Lower leg skin (tissue), 4 donors: ENCODE measurements around the gene APBA3. TPM values are rescaled to one million over a fixed set of nuclear protein-coding genes. Genes with fewer than 3 reads are reported as not detected.

Source experiments
- DNase-seq, 2 donors: peaks; one replicate each; pipeline ENCODE4 v3.0.0-alpha.2; 2019; ENCODE audit warnings: low spot score in 2 of 2
- H3K4me3 ChIP-seq: fragments of 200-600 bp; sonication (generic); 2 replicates; pipeline ENCODE4 v1.5.1; 2017; ENCODE audit warnings: mild to moderate bottlenecking, low read depth; ENCODE audit not compliant: poor library complexity, severe bottlenecking
- CTCF ChIP-seq, 3 donors: fragments of 450-650 bp; IDR thresholded peaks; one replicate each; pipeline ENCODE4 v1.5.1; 2016; ENCODE audit warnings: antibody characterized with exemption in 3 of 3, mild to moderate bottlenecking in 3 of 3, moderate library complexity in 2 of 3
- POLR2A ChIP-seq, 2 donors: fragments of 450-650 bp; IDR thresholded peaks; one replicate each; pipeline ENCODE4 v1.6.1; 2016 to 2017; ENCODE audit warnings: antibody characterized with exemption in 2 of 2, mild to moderate bottlenecking in 1 of 2, moderate library complexity in 1 of 2
- WGBS, 2 donors: methylation state at CpG; one replicate each; pipeline ENCODE4 v1.1.5; 2018; 5-methylcytosine and 5-hydroxymethylcytosine counted together
- intact Hi-C: fragments of 100-400 bp; cut with DNase I; formaldehyde crosslinking; loops from one replicate; pipeline ENCODE4 v1.15.0; 2023; ENCODE audit warnings: low total_unique reads
- total RNA-seq, 4 donors: library from RNA; depleted of rRNA; stranded (reverse); fragments of >200 nt; gene quantifications; one replicate each; pipeline ENCODE4 v1.1.0, GENCODE V29; 2016

The APBA3 gene
- total RNA-seq, 4 donors from 2014 or later = 21.8 to 34.6 (median 31.8) TPM

DNA sequence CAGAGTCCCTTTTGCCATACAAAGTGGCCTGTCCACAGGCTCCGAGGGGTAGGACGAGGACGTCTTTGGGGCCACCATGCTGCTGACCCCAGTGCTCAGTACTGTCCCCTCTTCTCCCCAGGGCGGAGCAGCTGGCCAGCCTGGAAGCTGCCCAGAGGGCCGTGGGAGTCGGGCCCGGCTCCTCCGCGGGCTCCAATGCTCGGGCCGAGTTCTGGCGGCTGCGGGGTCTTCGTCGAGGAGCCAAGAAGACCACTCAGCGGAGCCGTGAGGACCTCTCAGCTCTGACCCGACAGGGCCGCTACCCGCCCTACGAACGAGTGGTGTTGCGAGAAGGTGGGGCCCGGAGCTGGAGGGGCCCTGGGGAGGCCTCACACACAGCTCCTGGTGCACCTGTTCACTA lies 21.1 kb downstream of the APBA3 start:
- TF ChIP-seq CTCF (IDR thresholded peaks at IDR 0.05) (no peak), POLR2A (IDR thresholded peaks at IDR 0.05) (no peak)

DNA sequence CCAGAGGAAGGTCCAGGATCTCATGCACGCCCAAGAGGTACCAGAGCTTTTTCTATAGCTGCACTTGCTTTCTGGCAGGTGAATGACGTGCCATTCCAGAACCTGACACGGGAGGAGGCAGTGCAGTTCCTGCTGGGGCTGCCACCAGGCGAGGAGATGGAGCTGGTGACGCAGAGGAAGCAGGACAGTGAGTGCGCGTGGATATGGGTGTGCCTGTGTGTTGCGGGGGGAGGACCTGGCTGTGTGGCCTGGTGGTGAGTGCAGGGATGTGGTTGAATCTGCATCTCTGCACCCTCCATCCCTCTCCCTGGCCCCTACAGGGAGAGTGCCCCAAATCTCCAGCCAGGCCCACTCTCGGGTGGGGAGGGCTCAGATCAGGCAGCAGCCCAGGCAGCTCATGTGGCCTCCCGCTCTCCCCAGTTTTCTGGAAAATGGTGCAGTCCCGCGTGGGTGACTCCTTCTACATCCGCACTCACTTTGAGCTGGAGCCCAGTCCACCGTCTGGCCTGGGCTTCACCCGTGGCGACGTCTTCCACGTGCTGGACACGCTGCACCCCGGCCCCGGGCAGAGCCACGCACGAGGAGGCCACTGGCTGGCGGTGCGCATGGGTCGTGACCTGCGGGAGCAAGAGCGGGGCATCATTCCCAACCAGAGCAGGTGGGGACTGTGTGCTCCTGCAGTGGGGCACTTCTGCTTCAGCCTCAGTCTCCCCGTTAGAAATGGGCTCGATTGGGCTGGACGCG lies 22.8 kb downstream of the APBA3 start:
- no peak overlapping the region for H3K4me3 ChIP-seq
- intact Hi-C loops = no loop called here
- TF ChIP-seq CTCF (IDR thresholded peaks at IDR 0.05) = no peak
- TF ChIP-seq POLR2A (IDR thresholded peaks at IDR 0.05) = no peak
- no peak for DNase-seq
- WGBS, 2 donors = 84 to 85% methylated on average over 32 of the region's 32 CpGs

More for the DNA sequence above, 21.1 kb downstream of the APBA3 start:
- 94 to 97% methylated on average over 16 to 20 of the region's 24 CpGs for WGBS, 2 donors
- no peak for DNase-seq
- H3K4me3 ChIP-seq = no peak overlapping the region
- intact Hi-C loops = no loop called here

DNA sequence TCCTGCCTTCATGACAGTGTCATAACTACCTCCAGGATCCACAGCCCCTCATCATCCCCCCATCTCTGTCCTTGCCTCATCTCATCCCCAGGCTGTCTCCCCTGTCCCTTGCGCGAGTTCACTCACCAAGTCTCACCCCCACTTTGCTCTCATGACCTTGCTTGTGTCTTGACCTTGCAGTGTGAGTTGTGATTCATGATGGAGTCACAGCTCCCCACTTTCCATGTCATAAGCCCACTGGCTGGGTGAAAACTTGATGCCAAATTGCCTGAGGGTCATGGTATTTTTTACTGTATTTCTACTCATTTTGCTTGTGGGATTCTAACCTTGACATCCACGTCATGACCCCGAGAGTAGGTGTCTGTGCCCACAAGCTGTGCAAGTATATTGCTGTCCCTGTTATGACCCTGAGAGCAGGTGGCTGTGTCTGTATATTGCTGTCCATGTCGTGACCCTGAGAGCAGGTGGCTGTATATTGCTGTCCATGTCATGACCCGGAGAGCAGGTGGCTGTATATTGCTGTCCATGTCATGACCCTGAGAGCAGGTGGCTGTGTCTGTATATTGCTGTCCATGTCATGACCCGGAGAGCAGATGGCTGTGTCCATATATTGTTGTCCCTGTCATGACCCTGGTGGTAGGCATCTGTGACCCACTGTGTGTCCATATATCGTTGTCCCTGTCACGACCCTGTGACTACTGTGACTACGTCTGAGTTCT lies 23.8 kb downstream of the APBA3 start:
- DNase-seq = no peak
- no peak overlapping the region for H3K4me3 ChIP-seq
- intact Hi-C loops = no loop called here
- 87 to 90% methylated on average over 10 of the region's 10 CpGs for WGBS, 2 donors
- no peak for TF ChIP-seq POLR2A (IDR thresholded peaks at IDR 0.05)
- TF ChIP-seq CTCF (IDR thresholded peaks at IDR 0.05) = no peak

GRCh38 chr19:3736106-3736724 lies 25.3 kb downstream of the APBA3 start:
- TF ChIP-seq CTCF (IDR thresholded peaks at IDR 0.05) (no peak), POLR2A (IDR thresholded peaks at IDR 0.05) (no peak)
- H3K4me3 ChIP-seq = no peak overlapping the region
- intact Hi-C loops = no loop called here
- no peak for DNase-seq
- WGBS, 2 donors = 81 to 83% methylated on average over 19 to 21 of the region's 21 CpGs

DNA sequence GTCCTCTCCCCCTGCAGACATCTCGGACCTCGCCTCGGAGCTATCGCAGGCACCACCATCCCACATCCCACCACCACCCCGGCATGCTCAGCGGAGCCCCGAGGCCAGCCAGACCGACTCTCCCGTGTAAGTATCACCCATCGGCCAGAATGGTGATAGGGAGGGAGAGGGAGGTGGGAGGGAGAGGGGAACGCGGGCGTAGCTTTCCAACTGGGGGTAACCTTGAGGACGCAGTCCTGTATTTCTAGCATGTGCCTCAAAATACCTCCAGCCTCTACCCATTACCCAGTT lies 27.2 kb downstream of the APBA3 start:
- TF ChIP-seq CTCF (IDR thresholded peaks at IDR 0.05) = no peak
- no peak for TF ChIP-seq POLR2A (IDR thresholded peaks at IDR 0.05)
- DNase-seq = no peak
- H3K4me3 ChIP-seq = no peak overlapping the region
- WGBS, 2 donors = 93 to 94% methylated on average over 14 of the region's 14 CpGs
- intact Hi-C loops = no loop called here
